Lower lobe of right lung (tissue), 2 donors: Measurements from ENCODE around the gene H2BK1. TPM values are rescaled to one million over a fixed set of nuclear protein-coding genes. Genes with fewer than 3 reads are reported as not detected.
A peak's percentile ranks its signal among the peaks of the same experiment; 100 is the strongest.

Experiments used
- ATAC-seq, 2 donors: fragments of 200-7000 bp; cut with Tn5 transposase; one replicate each; pipeline ENCODE4 v1.9.1; 2020 to 2022; ENCODE audit warnings: mild to moderate bottlenecking in 2 of 2, moderate library complexity in 2 of 2
- DNase-seq: peaks from one replicate; pipeline ENCODE4 v3.0.0-alpha.2; 2020
- H3K27ac ChIP-seq: fragments of 200-600 bp; one replicate; pipeline ENCODE4 v1.8.0; 2022
- H3K27me3 ChIP-seq: fragments of 200-600 bp; one replicate; pipeline ENCODE4 v1.8.0; 2022; ENCODE audit warnings: low read depth
- H3K36me3 ChIP-seq: fragments of 200-600 bp; one replicate; pipeline ENCODE4 v1.8.0; 2022; ENCODE audit warnings: mild to moderate bottlenecking
- H3K4me1 ChIP-seq: fragments of 200-600 bp; one replicate; pipeline ENCODE4 v1.8.0; 2022
- H3K4me3 ChIP-seq: fragments of 200-600 bp; one replicate; pipeline ENCODE4 v1.8.0; 2022; ENCODE audit warnings: mild to moderate bottlenecking
- H3K9me3 ChIP-seq: fragments of 200-600 bp; one replicate; pipeline ENCODE4 v1.8.0; 2022
- CTCF ChIP-seq: fragments of 200-600 bp; IDR thresholded peaks from one replicate; pipeline ENCODE4 v1.8.0; 2022; ENCODE audit warnings: antibody characterized with exemption, mild to moderate bottlenecking
- intact Hi-C: fragments of 100-400 bp; cut with DNase I; formaldehyde crosslinking; loops from one replicate; pipeline ENCODE4 v1.11.0; 2022
- total RNA-seq: library from RNA; stranded (reverse); fragmentation: NEBNext Ultra II Directional; extraction: Animal tissue kit (Norgen Biotek cat#: 25700); gene quantifications from one replicate; pipeline ENCODE4 v1.2.1, GENCODE V29; 2021
- donor health status: DM: no; HTN: yes; CAD: no; lungs with severe emphysema.

H2BK1 gene
- total RNA-seq, 1 donor from 2014 or later = not detected

- ATAC-seq (peak in 1 of 2 donors; percentile 14), DNase-seq (no peak)
- H3K27me3 ChIP-seq = peaks cover 4% of the 10 kb centered on the region
- H3K27ac ChIP-seq = no peak overlapping the region
- no peaks in the 10 kb centered on the region for H3K4me1 ChIP-seq
- no peak for TF ChIP-seq CTCF
- H3K9me3 ChIP-seq = no peaks in the 10 kb centered on the region
- H3K36me3 ChIP-seq = no peaks in the 10 kb centered on the region
- intact Hi-C loops = no loop called here
- no peak overlapping the region for H3K4me3 ChIP-seq
Measured at GRCh38 chr7:151185762-151186639, 24.3 kb downstream of the H2BK1 start.

- intact Hi-C loops = no loop called here
- Histone ChIP-seq H3K4me3 (no peak overlapping the region), H3K9me3 (no peaks in the 10 kb centered on the region), H3K27ac (no peak overlapping the region), H3K36me3 (no peaks in the 10 kb centered on the region), H3K4me1 (no peaks in the 10 kb centered on the region), H3K27me3 (peaks cover 11% of the 10 kb centered on the region)
- ATAC-seq (peak in 1 of 2 donors; percentile 24), DNase-seq (no peak)
- TF ChIP-seq CTCF = no peak
Measured at GRCh38 chr7:151181011-151181431, 29.3 kb downstream of the H2BK1 start.

- no peak overlapping the region for H3K27ac ChIP-seq
- no peaks in the 10 kb centered on the region for H3K9me3 ChIP-seq
- intact Hi-C loops = no loop called here
- ATAC-seq (no peak), DNase-seq (no peak)
- H3K36me3 ChIP-seq = no peaks in the 10 kb centered on the region
- H3K4me3 ChIP-seq = no peak overlapping the region
- TF ChIP-seq CTCF = no peak
- peaks cover 21% of the 10 kb centered on the region for H3K27me3 ChIP-seq
- H3K4me1 ChIP-seq = no peaks in the 10 kb centered on the region
Measured at GRCh38 chr7:151179946-151180345, 30.3 kb downstream of the H2BK1 start.

GRCh38 chr7:151179287-151179860 lies 30.9 kb downstream of the H2BK1 start:
- no peaks in the 10 kb centered on the region for H3K4me1 ChIP-seq
- H3K27ac ChIP-seq = no peak overlapping the region
- H3K36me3 ChIP-seq = no peaks in the 10 kb centered on the region
- no peaks in the 10 kb centered on the region for H3K9me3 ChIP-seq
- no peak for DNase-seq
- TF ChIP-seq CTCF = no peak
- no peak for ATAC-seq
- intact Hi-C loops = no loop called here
- no peak overlapping the region for H3K4me3 ChIP-seq
- H3K27me3 ChIP-seq = peaks cover 27% of the 10 kb centered on the region

- no peak overlapping the region for H3K27ac ChIP-seq
- no peak for DNase-seq
- H3K27me3 ChIP-seq = peaks cover 32% of the 10 kb centered on the region
- no peaks in the 10 kb centered on the region for H3K36me3 ChIP-seq
- TF ChIP-seq CTCF = no peak
- H3K9me3 ChIP-seq = no peaks in the 10 kb centered on the region
- intact Hi-C loops = no loop called here
- H3K4me3 ChIP-seq = no peak overlapping the region
- ATAC-seq = no peak
- H3K4me1 ChIP-seq = no peaks in the 10 kb centered on the region
Measured at GRCh38 chr7:151178831-151179230, 31.5 kb downstream of the H2BK1 start.
